Omental fat pad (tissue), 4 donors: ENCODE measurements around the gene FNIP2. TPM values are rescaled to one million over a fixed set of nuclear protein-coding genes. Genes with fewer than 3 reads are reported as not detected.
"Not testable (repeated sequence)": the region's sequence is repeated elsewhere in the genome, so short reads cannot be mapped to it uniquely, and the experiment has no call there.

Experiments
- ATAC-seq: fragments of 150-250 bp; one replicate; pipeline ENCODE4 v1.9.1; 2016; ENCODE audit warnings: mild to moderate bottlenecking, moderate library complexity; ENCODE audit not compliant: low FRiP score
- DNase-seq: peaks from one replicate; pipeline ENCODE4 v3.0.0-alpha.2; 2019; ENCODE audit warnings: low spot score
- CTCF ChIP-seq, 3 donors: fragments of 450-650 bp; IDR thresholded peaks; one replicate each; pipeline ENCODE4 v1.5.1; 2016 to 2017; ENCODE audit warnings: antibody characterized with exemption in 3 of 3, mild to moderate bottlenecking in 3 of 3, moderate library complexity in 2 of 3
- total RNA-seq, 4 donors: library from RNA; depleted of rRNA; stranded (reverse); fragments of >200 nt; gene quantifications; one replicate each; pipeline ENCODE4 v1.1.0, GENCODE V29; 2016

The FNIP2 gene
- total RNA-seq, 4 donors from 2014 or later, result 56.4 to 125 (median 73.4) TPM

GRCh38 chr4:158890294-158890693 is 121.5 kb downstream of the FNIP2 start:
- no peak for ATAC-seq
- no peak for DNase-seq
- TF ChIP-seq CTCF (IDR thresholded peaks at IDR 0.05), result no peak

- no peak for DNase-seq
- no peak for TF ChIP-seq CTCF (IDR thresholded peaks at IDR 0.05)
- ATAC-seq, result no peak
Measured at GRCh38 chr4:158891256-158891655, 122.4 kb downstream of the FNIP2 start.

- ATAC-seq (no peak), DNase-seq (no peak)
- TF ChIP-seq CTCF (IDR thresholded peaks at IDR 0.05), result no peak
Measured at GRCh38 chr4:158894826-158895225, 126.0 kb downstream of the FNIP2 start.

GRCh38 chr4:158895797-158896576 is 127.2 kb downstream of the FNIP2 start:
- TF ChIP-seq CTCF (IDR thresholded peaks at IDR 0.05), result no peak
- ATAC-seq, result no peak
- no peak for DNase-seq

GRCh38 chr4:158896577-158897238 is 127.9 kb downstream of the FNIP2 start:
- not testable (repeated sequence) for DNase-seq, ATAC-seq

GRCh38 chr4:158900408-158900807 is 131.6 kb downstream of the FNIP2 start:
- not testable (repeated sequence) for ATAC-seq

GRCh38 chr4:158902280-158903078 is 133.7 kb downstream of the FNIP2 start:
- not testable (repeated sequence) for ATAC-seq, DNase-seq

More at GRCh38 chr4:158900408-158900807, 131.6 kb downstream of the FNIP2 start:
- DNase-seq, result not testable (repeated sequence)

- DNase-seq (no peak), ATAC-seq (no peak)
- TF ChIP-seq CTCF (IDR thresholded peaks at IDR 0.05), result no peak
Measured at GRCh38 chr4:158903079-158903456, 134.2 kb downstream of the FNIP2 start.
